OCI-LY3 (cell line): ENCODE results near the gene NKAIN4.

Experiments
- CTCF ChIP-seq: fragments of 200-600, 300-600 bp; sonication (generic); IDR thresholded peaks from 2 replicates; pipeline ENCODE4 v1.5.1; 2014; ENCODE audit warnings: antibody characterized with exemption, low read length, low read depth
- EZH2phosphoT487 ChIP-seq: fragments of 200-600 bp; shearing (Covaris generic); IDR thresholded peaks from 2 replicates; pipeline ENCODE4 v1.6.1; 2018; ENCODE audit warnings: antibody characterized with exemption, mixed run types, low read depth

GRCh38 chr20:63223826-63224207 lies 30.4 kb downstream of the NKAIN4 start:
- TF ChIP-seq CTCF (no peak), EZH2phosphoT487 (no peak)
